Neural cell (in vitro differentiated cells): ENCODE measurements around the gene CLDN14. TPM values are rescaled to one million over a fixed set of nuclear protein-coding genes. Genes with fewer than 3 reads are reported as not detected.

Source experiments
- H2AFZ ChIP-seq: fragments of 200-600, 300-800 bp; sonication (generic), shearing (Covaris generic); 2 replicates; pipeline ENCODE4 v1.6.0; 2014; ENCODE audit warnings: low read depth, mild to moderate bottlenecking, antibody characterized with exemption, low read length, moderate library complexity
- H3F3A ChIP-seq: fragments of 200-600 bp; shearing (Covaris generic); 2 replicates; pipeline ENCODE4 v1.6.1; 2016; ENCODE audit warnings: mild to moderate bottlenecking, moderate library complexity, mixed read lengths, antibody characterized with exemption, low read length; ENCODE audit not compliant: insufficient read depth, poor library complexity, severe bottlenecking
- H3K27ac ChIP-seq: fragments of 200-600, 300-800 bp; sonication (generic), shearing (Covaris generic); 2 replicates; pipeline ENCODE4 v1.5.1; 2014; ENCODE audit warnings: mild to moderate bottlenecking, low read length, moderate library complexity
- H3K27me3 ChIP-seq: fragments of 300-800, 200-600 bp; sonication (generic), shearing (Covaris generic); 2 replicates; pipeline ENCODE4 v1.6.0; 2014; ENCODE audit warnings: mild to moderate bottlenecking, low read depth, low read length, moderate library complexity; ENCODE audit not compliant: insufficient read depth
- H3K36me3 ChIP-seq: fragments of 300-800, 200-600 bp; sonication (generic), shearing (Covaris generic); 2 replicates; pipeline ENCODE4 v1.5.1; 2014; ENCODE audit warnings: mild to moderate bottlenecking, antibody characterized with exemption, low read length, moderate library complexity; ENCODE audit not compliant: insufficient read depth
- H3K4me2 ChIP-seq: fragments of 300-800, 200-600 bp; sonication (generic), shearing (Covaris generic); 2 replicates; pipeline ENCODE4 v1.6.0; 2014; ENCODE audit warnings: mild to moderate bottlenecking, low read length
- H3K4me3 ChIP-seq: fragments of 300-800, 200-600 bp; sonication (generic), shearing (Covaris generic); 2 replicates; pipeline ENCODE4 v1.5.1; 2014; ENCODE audit warnings: mild to moderate bottlenecking, low read length, moderate library complexity
- H3K79me2 ChIP-seq: fragments of 200-600 bp; shearing (Covaris generic); replicated peaks from 2 replicates; pipeline ENCODE4 v1.6.0; 2014; ENCODE audit warnings: mild to moderate bottlenecking, low read length, moderate library complexity; ENCODE audit not compliant: insufficient read depth
- H3K9ac ChIP-seq: fragments of 300-800, 200-600 bp; sonication (generic), shearing (Covaris generic); 2 replicates; pipeline ENCODE4 v1.6.1; 2016; ENCODE audit warnings: mild to moderate bottlenecking, low read length, mixed read lengths
- H3K9me2 ChIP-seq: fragments of 200-600 bp; shearing (Covaris generic); 2 replicates; pipeline ENCODE4 v1.6.1; 2016; ENCODE audit warnings: mild to moderate bottlenecking, low read length, mixed read lengths; ENCODE audit not compliant: insufficient read depth
- H3K9me3 ChIP-seq: fragments of 200-600, 300-800 bp; sonication (generic), shearing (Covaris generic); 2 replicates; pipeline ENCODE4 v1.6.1; 2016; ENCODE audit warnings: mild to moderate bottlenecking, mixed run types, low read length, moderate library complexity, mixed read lengths
- H4K20me1 ChIP-seq: fragments of 200-600 bp; shearing (Covaris generic); 2 replicates; pipeline ENCODE4 v1.6.1; 2016; ENCODE audit warnings: mild to moderate bottlenecking, mixed run types; ENCODE audit not compliant: insufficient read depth
- CTCF ChIP-seq: fragments of 450-650 bp; IDR thresholded peaks from 2 replicates; pipeline ENCODE4 v1.5.1; 2014; ENCODE audit warnings: antibody characterized with exemption, mild to moderate bottlenecking, moderate library complexity; ENCODE audit not compliant: poor library complexity, severe bottlenecking
- EP300 ChIP-seq: fragments of 450-650 bp; conservative IDR thresholded peaks from 2 replicates; pipeline ENCODE4 v1.6.1; 2014; ENCODE audit warnings: antibody characterized with exemption, mild to moderate bottlenecking, moderate library complexity; ENCODE audit not compliant: poor library complexity, severe bottlenecking
- EZH2 ChIP-seq: fragments of 200-600, 300-800 bp; shearing (Covaris generic), sonication (generic); IDR thresholded peaks from 2 replicates; pipeline ENCODE4 v1.6.1; 2014; ENCODE audit warnings: antibody characterized with exemption, low read length, borderline replicate concordance, mild to moderate bottlenecking; ENCODE audit not compliant: insufficient read depth, poor library complexity, severe bottlenecking
- MXI1 ChIP-seq: fragments of 450-650 bp; conservative IDR thresholded peaks from 2 replicates; pipeline ENCODE4 v1.6.1; 2014; ENCODE audit warnings: antibody characterized with exemption, mild to moderate bottlenecking; ENCODE audit not compliant: poor library complexity, severe bottlenecking
- POLR2AphosphoS5 ChIP-seq: IDR thresholded peaks from 2 replicates; pipeline ENCODE4 v1.6.1; 2012
- RAD21 ChIP-seq: fragments of 450-650 bp; conservative IDR thresholded peaks from 2 replicates; pipeline ENCODE4 v1.6.1; 2014; ENCODE audit warnings: antibody characterized with exemption, mild to moderate bottlenecking, moderate library complexity
- REST ChIP-seq: IDR thresholded peaks from 2 replicates; pipeline ENCODE4 v1.6.1; 2012; ENCODE audit warnings: borderline replicate concordance
- SMC3 ChIP-seq: fragments of 450-650 bp; conservative IDR thresholded peaks from 2 replicates; pipeline ENCODE4 v1.6.1; 2014; ENCODE audit warnings: antibody characterized with exemption, mild to moderate bottlenecking, moderate library complexity; ENCODE audit not compliant: poor library complexity
- TAF1 ChIP-seq: IDR thresholded peaks from 2 replicates; pipeline ENCODE4 v1.6.1; 2012; ENCODE audit warnings: low read depth
- polyA plus RNA-seq: library from polyadenylated mRNA; depleted of rRNA; stranded (reverse); fragments of >200 nt; gene quantifications from 2 replicates; pipeline ENCODE4 v1.2.3, GENCODE V29; 2014

CLDN14 gene
- polyA plus RNA-seq, 1 donor from 2014 or later: not detected

DNA sequence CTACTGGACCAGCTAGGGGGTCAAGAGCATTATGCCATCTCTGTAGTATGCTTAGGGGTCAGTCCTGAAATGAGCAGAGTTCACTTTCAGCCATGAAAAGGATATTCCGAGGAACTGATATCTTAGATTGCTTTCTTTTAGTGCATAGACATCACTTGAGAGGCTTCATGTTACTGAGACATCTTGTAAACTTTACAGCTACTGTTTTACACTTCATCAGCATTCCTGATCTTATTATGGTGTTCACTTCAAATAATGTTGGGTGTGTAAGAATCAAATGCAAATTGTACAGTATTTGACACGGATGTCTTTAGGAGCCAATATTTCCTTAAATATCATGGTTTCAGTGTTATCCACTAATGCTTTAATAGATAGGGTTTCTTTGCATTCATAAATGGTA is 22.4 kb upstream of the CLDN14 start:
- no peak overlapping the region for H3K4me3 ChIP-seq
- H3F3A ChIP-seq: no peaks in the 10 kb centered on the region
- H3K9me3 ChIP-seq: no peaks in the 10 kb centered on the region
- TF ChIP-seq CTCF (no peak), MXI1 (no peak), TAF1 (no peak), RAD21 (no peak), POLR2AphosphoS5 (no peak), EP300 (no peak), REST (no peak), SMC3 (no peak)
- H3K9me2 ChIP-seq: no peaks in the 10 kb centered on the region
- H3K4me2 ChIP-seq: no peak overlapping the region
- H3K27ac ChIP-seq: no peak overlapping the region
- H2AFZ ChIP-seq: no peak overlapping the region
- no peaks in the 10 kb centered on the region for H4K20me1 ChIP-seq
- H3K79me2 ChIP-seq: no peaks in the 10 kb centered on the region
- H3K27me3 ChIP-seq: no peaks in the 10 kb centered on the region
- no peaks in the 10 kb centered on the region for H3K36me3 ChIP-seq
- H3K9ac ChIP-seq: no peak overlapping the region

DNA sequence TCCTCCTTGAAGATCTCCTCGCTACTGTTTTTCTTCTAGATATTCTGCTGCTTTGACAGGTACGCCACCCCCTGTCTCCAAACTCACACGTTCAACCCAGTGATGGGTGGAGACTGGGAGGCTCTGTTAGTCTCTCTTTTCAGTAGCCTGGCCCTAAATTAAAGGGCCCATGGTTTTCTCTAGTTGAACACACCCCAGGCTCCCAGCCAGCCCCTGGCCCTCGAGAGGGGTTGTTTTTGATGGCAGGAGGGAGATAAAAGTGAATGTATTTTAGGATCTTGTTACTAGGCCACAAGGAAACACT is 21.6 kb upstream of the CLDN14 start:
- Histone ChIP-seq H3K9me2 (no peaks in the 10 kb centered on the region), H3K27ac (no peak overlapping the region)
- no peak for TF ChIP-seq CTCF
- TF ChIP-seq EP300: no peak
- no peak for TF ChIP-seq REST
- TF ChIP-seq EZH2: no peak
- TF ChIP-seq MXI1: no peak

More for the DNA sequence above, 21.6 kb upstream of the CLDN14 start:
- no peaks in the 10 kb centered on the region for H3F3A ChIP-seq
- H3K4me3 ChIP-seq: no peak overlapping the region
- no peaks in the 10 kb centered on the region for H3K27me3 ChIP-seq
- H3K4me2 ChIP-seq: no peak overlapping the region
- no peak overlapping the region for H2AFZ ChIP-seq
- H3K79me2 ChIP-seq: no peaks in the 10 kb centered on the region
- H4K20me1 ChIP-seq: no peaks in the 10 kb centered on the region
- no peak overlapping the region for H3K9ac ChIP-seq
- H3K36me3 ChIP-seq: no peaks in the 10 kb centered on the region
- H3K9me3 ChIP-seq: no peaks in the 10 kb centered on the region
